EL (cell line): ENCODE measurements around the gene ATR.

Source experiments
- DNase-seq: peaks from one replicate; pipeline ENCODE4 v3.0.0-alpha.2; 2016

The ATR gene

DNA sequence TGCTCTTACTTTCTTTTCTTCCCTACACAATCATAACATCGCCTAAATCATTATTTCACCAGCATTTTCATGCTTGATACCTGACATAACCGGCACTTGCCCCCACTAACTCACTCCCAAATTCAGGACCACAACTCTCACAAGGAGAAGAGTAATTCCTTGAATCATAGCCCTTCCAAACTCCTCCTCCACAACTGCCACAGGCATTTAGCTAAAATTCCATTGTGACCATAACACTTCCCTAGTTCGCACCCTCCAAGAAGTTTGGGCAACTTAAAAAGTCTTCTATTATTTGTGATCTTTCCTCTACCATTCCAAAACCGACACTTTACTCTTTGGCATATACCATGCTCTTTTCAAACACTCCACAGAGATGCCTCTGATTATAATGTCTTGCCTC, 71.3 kb downstream of the ATR start:
- DNase-seq, result peak; percentile 39

DNA sequence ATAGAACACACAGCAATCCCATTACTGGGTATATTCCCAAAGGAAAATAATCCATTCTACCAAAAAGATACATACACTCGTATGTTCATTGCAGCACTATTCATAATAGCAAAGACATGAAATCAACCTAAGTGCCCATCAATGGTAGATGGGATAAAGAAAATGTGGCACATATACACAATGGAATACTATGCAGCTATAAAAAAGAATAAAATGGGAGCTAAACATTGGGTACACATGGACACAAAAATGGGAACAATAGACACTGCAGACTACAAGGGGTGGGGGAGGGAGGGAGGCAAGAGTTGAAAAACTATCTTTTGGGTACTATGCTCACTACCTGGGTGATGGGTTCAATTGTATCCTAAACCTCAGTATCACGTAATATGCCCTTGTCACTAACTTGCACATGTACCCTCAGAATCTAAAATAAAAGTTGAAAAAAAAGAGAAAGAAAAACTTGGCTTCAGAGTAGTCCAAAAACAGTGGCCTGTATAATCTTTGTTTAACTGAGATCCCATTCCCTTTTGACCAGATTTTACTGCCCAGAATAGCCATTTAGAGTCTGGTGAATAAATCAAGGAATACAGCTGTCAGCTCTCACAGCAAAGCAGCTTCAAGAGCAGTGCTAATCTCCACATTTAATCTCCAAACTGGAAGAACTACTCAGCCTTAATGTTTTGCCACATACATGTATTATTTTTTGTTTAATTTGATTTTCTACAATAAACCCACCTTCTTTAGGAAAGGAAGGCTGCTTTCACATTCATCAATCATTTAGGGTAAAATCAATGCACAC, 76.1 kb downstream of the ATR start:
- DNase-seq, result no peak

DNA sequence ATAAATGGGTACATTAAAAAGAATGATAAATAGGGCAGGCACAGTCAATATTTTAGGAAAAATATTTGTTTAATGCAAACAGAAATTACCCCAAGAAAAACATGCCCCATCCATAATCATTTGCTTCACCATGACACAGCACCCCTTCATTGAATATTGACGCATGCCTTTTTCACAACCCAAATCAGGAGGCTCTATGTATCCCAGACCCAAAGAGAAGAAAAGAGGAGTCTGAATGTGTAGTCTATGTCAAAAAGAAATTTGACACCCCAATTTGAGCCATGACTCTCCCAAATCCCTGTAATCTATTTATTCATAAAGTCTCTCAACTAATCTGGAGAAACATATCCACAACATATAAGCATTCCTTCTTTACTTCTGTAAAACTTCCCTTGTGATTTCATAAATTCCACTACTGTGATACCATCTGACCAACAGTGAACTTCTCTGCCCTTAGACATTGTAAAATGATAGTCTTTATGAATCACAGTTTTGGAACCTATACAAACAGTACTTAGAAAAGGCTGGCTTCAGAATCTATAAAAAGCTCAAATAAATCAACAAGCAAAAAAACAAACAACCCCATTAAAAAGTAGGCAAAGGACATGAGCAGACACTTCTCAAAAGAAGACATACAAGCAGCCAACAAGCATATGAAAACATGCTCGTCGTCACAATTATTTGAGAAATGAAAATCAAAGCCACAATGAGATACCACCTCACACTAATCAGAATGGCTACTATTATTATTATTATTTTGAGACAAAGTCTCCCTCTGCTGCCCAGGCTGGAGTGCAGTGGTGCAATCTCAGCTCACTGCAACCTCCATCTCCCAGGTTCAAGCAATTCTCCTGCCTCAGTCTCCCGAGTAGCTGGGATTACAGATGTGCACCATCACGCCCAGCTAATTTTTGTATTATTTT, 77.3 kb downstream of the ATR start:
- peak; percentile 92 for DNase-seq

DNA sequence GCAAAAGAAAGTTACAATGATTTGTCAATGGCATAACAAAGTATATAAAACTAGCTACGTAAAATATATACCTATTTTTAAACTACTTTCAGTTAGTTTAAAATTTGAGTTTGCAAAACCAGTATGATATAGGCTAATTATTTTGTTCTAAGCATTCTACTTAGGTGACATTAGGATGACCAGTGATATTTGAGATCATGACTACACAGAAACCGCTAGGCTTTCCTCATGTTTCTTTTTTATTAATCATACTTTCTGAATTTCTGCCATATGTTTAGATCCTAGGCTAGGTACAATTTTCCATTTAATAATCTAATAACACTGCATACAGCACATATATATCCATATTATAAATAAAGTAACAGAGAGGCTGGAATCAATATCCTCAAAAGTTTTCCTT, 78.3 kb downstream of the ATR start:
- no peak for DNase-seq

DNA sequence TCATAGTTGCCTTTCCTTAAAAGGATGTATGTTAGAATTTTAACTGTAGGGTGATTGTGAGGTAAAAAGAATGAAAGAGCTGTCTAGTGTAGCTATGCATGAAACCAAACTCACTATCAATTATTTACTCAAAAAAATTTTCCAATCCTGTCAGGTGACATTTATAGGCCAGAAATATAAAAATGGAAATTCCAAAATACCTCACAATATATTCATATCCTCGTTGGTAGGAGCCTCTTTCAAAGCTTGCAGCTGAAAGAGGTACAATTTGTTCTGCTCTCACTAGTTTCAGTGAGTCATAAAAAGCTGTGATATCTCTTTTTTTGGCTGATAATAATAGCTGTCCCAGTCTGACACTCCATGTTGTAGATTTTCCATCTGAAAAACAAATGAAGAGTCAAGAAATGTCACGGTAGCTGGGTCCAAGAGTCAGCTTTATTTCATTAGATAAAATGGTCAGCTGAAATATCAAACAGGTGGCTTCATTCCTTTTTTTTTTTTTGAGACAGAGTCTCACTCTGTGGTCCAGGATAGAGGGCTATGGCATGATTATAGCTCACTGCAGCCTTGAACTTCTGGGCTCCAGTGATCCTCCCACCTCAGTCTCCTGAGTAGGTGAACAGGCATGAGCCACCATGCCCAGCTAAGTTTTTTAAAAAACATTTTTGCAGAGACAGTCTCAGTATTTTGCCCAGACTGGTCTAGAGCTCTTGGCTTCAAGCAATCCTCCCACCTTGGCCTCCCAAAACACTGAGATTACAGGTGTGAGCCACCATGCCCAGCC, 79.9 kb downstream of the ATR start:
- DNase-seq, result peak; percentile 16

DNA sequence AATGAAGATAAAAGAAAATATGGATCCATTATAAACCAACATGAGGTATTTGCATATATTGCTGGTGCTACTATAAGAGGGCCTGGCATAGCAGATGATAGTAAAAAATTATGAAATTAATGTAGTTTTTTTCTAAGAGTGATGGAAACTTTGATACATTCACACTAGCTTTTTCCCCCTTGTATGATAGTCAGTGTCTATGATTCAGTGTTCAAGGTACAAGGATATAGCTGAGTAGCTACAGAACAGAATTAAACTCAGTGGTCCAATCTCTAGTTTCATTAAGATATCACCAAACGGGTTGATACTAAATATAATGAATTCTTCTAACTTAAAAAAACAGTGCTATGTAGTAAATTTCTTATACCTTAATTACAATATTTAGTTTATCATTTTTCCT, 80.8 kb downstream of the ATR start:
- DNase-seq, result no peak

DNA sequence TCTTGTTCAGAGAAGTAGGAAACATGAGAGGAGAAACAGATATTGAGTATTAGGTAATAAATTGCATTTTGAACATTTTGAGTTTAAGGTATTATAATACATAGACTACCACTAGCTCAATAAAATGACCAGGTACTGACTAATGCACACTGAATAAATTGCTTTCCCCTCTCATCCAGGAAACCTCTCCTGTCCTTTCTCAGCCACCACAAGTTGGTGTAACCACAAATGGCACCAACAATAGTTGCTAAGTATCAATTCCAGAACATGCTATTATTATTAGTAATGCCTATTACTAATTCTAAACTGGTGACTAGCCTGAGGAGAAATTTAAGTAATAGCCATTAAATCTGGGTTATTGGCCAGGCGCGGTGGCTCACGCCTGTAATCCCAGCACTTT, 83.4 kb downstream of the ATR start:
- no peak for DNase-seq

DNA sequence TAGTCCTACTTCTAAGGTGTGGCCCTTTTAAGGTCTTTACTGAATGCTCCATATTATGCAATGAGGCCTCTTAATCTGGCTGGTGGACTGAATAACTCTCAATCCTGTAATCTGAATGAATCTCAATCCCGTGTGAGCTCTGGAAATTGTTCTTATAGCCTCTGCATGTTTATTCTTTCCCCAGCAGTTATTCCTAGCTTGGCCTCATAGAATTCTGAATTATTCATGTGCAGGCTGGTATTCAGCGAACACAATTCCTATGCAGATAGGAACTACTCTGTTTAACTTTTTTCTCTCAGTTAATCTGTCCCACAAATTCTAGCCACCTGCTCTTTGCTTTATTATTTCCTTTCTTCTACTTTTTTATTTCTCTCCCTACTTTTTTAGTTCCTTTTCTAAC, 86.3 kb downstream of the ATR start:
- no peak for DNase-seq

DNA sequence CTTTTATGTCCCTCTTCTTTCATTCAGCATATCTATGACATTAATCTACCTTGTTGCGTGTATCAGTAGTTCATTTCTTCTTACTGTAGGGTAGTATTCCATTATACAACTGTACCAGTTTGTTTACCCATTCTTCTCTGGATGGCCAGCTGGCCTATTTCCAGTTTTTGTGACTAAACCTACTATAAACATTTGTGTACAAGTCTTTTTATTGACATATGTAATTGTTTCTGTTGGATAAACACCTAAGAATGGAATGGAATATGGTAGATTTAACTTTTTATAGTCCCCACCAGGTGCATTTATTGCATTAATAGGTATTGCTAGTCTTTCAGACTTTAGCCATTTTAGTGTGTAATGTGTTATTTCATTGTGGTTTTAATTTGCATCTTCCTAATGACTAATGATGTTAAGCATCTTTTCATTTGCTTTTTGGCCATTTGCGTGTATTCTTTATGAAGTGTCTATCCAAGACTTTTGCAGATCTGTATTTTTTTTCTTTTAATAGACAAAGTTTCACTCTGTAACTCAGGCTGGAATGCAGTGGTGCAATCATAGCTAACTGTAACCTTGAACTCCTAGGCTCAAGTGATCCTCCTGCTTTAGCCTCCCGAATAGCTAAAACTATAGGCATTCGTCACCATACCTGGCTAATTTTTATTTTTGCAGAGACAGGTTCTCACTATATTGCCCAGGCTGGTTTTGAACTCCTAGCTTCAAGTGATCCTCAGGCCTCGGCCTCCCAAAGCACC, 88.8 kb downstream of the ATR start:
- no peak for DNase-seq

DNA sequence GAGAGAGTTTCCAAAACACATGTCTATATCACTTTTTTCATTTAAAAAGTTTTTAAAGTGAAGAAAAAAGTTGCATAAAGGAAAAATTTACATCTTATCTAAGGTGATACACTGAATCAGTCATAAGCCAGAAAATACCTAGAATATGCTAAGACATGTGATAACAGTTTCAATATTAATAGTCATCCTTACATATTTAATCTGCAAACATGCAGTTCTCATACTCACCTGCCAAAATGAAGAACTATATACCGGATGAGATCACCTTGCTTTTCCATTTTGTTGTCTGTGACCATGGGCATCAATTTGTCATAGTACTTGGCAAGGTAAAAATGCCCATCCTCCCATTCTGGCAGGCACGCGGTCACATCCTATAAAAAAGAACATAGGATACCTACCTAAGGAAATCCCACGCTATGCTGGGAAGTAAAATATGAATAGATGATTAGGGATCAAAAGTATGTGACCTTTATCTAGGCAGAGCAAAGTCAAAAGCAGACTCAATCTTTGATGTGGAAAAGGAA, 93.6 kb downstream of the ATR start:
- no peak for DNase-seq

DNA sequence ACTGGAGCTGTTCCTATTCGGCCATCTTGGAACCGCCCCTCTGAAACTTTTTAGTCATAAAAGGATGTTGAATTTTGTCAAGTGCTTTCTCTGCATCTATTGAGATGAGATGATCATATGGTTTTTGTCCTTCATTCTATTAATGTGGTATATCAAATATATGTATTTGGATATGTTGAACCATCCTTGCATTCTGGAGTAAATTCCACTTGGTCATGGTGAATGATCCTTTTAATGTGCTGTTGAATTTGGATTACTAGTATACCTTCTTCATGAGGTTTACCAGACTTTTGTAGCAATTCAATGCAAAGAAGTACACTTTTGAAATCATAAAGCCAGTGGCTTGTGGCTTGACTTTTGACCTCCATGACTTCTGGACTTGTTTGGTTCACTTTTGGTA, 97.3 kb downstream of the ATR start:
- no peak for DNase-seq

DNA sequence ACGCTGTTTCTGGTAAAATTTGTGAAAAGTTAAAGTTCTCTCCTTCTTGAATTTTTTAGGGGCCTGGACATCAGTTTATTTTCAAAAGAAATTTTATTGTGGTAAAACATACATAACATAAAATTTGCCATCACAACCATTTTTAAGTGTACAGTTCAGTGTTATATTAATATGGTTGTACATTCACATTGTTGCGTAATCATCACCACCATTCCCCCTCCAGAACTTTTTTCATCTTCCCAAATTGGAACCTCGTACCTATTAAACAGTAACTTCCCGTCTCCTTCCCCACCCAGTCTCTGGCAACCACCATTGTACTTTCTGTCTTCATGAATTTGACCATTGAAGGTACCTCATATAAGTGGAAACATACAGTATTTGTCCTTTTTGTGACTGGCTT, 107.7 kb downstream of the ATR start:
- no peak for DNase-seq

DNA sequence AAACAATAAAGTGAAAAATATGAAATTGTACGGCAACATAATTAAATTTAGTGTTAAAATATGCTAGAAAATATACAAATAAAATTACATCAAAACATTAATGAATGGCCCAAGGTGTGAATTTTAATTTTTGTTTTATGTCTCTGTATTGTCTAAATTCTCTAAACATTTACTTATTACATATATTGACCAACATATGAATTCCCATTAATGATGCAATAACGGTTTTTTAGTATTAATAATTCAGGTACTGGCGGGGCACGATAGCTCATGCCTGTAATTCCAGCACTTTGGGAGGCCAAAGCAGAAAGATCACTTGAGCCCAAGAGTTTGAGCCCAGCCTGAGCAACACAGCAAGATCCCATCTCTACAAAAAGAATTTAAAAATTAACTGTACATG, 110.1 kb downstream of the ATR start:
- no peak for DNase-seq

DNA sequence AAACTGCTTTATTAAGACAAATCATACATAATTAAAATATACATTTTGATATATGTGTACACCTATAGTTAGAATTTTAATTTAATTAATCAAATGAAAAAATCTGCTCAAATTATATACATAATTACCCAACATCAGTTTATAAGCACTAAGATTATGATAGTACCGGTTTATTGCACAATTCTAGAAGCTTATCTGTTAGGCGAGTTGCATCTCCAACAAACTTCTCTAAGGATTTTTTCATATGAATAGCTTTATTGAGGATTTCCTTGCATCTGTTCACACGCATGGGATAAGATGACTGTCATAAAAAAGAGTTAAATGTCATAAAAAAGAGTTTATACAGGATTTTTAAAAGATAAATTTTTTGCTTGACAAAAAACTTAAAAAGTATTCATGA, 110.8 kb downstream of the ATR start:
- DNase-seq, result no peak

DNA sequence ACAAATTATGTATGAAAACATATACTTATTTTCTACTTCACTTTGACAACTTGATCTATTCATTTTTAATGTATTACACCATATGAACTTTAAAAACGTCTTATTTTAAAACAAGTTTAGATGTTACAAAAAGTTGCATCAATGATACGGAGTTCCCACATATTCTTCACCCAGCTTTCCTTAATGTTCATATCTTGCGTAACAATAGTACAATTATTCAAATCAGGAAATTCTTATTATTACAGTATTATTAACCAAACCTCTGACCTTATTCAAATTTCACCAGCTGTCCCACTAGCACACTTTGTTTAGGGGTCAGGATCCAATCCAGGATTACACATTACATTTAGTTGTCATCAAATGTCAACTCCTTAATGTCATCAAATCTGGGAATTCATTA, 117.8 kb downstream of the ATR start:
- DNase-seq, result no peak

DNA sequence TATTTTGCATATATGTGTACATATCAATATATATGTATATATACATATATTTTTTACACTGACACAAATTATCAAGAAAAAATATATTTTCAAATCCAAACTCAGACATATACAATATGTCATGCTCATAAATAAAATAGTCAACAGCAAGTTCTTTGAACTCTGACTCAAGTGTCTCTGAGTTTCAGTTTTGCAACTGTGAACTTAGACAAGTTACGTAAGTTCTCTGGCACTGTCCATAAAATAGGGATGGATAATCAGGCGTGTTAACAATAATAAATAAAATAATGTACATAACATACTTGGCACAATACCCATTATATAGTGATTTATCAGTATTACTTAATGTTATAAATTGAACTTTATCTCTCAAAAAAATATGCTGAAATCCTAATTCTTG, 118.6 kb downstream of the ATR start:
- no peak for DNase-seq

DNA sequence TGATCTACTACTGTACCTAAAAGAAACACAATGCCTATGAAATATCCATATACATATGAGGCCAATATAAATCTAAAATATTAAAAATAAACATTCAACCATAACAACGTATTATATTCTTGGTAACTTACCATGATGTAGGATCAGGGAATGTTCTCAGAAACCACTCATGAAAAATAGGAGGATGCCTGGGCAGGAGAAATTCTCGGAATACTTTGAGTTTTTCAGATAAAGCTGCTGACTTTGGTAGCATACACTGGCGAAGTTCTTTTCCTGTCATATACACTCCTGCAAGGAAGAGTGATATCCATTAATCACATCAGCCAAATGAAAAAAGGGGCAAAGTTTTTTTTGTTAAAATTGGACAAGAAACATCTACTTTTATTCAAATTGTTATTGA, 119.4 kb downstream of the ATR start:
- no peak for DNase-seq

DNA sequence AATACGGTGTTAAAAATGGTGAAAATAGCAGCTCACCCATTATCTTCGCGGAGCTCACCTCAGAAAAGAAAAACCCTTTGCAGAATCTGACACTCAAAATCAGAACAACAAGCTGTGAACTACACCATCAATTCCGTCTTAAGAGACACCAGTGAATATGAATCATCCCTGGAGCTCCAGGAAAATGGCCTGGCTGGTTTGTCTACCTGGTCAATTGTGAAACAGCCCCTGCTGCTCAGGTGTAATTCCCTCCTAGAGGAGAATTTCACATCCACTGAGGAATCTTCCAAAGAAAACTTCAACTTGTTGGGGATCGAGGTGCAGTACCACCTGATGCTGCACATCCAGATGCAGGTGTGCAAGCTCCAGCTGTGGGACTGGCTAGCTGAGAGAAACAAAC, 127.7 kb downstream of the ATR start:
- DNase-seq, result no peak

DNA sequence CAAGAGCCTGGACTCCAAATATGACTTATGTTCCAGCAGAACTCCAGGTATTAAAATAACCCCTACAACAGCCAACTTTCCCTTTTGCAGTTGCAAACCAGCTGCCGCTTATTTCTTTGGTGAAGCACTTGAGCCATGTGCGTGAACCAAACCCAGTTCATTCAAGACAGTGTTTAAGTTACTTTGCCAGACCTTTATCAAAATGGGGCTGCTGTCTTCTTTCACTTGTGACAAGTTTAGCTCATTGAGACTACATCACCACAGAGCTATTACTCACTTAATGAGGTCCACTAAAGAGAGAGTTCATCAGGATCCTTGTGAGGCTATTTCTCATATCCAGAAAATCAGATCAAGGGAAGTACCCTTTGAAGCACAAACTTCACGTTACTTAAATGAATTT, 128.3 kb downstream of the ATR start:
- no peak for DNase-seq

DNA sequence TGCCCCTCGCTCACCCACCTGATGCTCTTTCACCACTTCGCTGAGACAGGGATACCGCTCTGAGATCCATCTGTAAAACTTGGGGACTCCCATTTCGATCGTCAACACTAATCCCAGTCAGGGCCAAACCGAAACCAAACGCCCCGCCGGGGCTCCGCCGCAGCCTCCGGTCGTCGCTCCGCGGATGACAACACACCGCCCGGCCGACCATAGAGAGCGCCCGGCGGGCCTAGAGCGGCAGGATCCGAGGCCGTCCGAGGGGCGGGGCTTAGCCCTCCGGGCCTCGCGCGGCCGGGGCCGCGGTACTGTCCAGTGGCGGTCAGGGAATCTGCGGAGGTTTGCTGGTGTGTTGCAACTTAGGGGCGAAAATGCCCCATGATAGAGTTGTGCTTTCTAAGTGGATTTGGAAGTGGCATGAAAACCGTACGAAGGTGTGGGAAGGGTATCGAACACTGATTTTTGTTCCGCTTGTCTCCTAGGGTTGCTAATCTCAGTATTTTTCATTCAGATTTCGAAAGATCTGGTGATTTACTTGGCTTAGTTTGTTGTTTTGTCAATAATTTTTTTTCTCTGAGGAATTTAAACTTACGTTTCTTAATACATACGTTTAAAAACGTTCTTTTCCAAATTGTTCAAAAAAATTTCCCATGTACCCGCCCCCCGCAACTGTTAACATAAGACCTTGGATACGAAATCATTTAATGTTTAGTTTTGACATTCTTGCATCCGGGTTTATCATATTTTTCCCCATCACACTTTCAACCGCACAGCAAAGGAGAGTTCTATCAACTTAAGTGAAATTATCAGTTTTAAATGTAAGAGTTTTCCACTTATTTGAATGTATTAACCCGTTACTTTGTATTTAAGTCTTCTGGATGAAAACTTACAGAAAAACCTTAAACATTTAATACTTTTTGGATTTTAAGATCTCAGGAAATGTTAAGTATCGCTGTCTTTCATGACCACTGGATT, 130.4 kb downstream of the ATR start, which contains the start of gene XRN1:
TSS of gene XRN1 (minus strand) at position 186 of the 972 bp plus-strand sequence. CDS start at position 93, 93 bp downstream.
- DNase-seq, result peak; percentile 95

DNA sequence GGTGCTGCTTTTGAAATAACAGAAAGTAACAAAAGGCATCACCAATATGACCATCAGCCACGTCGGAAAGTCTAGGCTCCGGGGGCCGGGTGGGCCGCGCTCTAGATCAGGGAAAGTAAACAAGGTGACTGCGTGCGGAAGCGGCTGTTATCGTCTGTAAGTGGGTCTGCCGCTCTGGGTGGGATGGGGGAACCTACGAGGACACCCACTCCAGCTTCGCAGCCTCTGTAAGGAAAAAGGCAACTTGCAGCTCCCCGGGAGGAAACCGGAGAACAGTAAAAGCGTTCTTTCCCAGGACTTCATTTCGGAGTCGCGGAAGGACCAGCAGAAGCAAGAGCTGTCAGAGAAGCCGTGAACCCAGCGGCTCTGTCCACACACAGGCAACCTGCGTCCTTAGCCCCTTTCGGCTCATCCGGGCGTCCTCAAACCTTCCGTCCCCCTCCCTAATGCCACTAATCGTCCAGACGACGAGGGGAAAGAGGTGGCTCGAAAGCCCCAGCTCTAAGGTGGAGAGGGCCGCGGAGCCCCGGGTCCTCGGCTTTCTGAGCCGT, 131.2 kb downstream of the ATR start:
- peak; percentile 57 for DNase-seq
